NCI-H82 treated with DMSO at 0.1 percent for 48 hours (cell line): ENCODE results near the gene GORASP1.

ENCODE experiments used
- DNase-seq: peaks from one replicate; lab custom pipeline; 2025; ENCODE audit not compliant: unreplicated experiment; lab: John Stamatoyannopoulos, UW

The GORASP1 gene

GRCh38 chr3:39141171-39141995 lies 34.0 kb upstream of the GORASP1 start:
- DNase-seq: no peak

- DNase-seq: no peak
Measured at GRCh38 chr3:39140341-39140971, 33.0 kb upstream of the GORASP1 start.

DNA sequence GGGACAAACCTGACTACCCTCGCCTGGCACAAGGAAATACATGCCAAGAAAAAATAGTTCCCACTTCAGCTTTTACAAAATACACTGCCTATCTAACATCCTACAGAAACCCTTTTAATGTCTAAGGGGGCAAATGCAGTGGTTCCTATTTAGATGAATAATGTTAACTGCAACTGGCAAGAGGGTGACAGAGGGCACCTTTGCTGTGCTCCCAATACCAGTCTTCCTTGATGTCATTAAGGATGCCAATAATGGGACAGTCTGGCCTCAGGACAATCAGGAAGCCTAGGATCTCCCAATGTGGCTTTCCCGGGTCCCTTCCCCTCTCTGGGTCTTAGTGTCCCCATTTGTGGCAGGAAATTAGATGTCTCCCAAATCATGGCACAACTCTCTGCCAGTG lies 32.0 kb upstream of the GORASP1 start:
- DNase-seq: no peak

- no peak for DNase-seq
Measured at GRCh38 chr3:39138804-39139415, 31.5 kb upstream of the GORASP1 start.

DNA sequence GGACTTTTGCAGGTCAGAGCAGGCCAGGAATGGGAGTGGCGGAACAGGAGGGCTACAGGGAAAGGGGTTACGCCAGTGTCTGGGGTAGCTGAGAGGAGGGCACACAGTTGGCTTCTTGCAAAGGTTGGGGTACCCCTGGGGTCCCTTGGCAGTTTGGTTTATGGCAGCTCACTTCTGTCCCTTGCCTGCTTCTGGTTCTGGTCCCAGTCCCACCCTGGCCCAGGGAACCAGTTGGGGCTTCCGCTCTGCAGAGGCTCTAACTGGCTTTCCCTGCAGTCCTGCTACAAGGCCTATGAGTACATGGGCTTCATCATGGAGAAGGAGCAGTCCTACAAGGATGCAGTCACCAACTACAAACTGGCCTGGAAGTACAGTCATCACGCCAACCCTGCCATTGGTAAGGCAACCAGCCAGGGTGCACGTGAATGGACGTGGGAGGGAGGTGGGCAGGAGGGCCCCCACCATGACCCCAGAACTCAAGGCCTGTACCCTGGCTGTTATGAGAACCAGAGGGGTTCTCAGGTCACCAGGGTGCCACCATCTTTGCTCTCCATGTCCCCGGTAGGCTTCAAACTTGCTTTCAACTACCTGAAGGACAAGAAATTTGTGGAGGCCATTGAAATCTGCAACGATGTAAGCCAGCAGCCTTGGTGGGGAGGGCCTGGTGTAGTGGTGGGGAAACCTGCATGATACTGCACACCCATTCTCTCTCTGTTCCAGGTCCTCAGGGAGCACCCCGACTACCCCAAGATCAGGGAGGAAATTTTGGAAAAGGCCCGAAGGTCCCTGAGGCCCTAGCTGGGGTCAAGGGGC lies 30.8 kb upstream of the GORASP1 start:
- DNase-seq: no peak

DNA sequence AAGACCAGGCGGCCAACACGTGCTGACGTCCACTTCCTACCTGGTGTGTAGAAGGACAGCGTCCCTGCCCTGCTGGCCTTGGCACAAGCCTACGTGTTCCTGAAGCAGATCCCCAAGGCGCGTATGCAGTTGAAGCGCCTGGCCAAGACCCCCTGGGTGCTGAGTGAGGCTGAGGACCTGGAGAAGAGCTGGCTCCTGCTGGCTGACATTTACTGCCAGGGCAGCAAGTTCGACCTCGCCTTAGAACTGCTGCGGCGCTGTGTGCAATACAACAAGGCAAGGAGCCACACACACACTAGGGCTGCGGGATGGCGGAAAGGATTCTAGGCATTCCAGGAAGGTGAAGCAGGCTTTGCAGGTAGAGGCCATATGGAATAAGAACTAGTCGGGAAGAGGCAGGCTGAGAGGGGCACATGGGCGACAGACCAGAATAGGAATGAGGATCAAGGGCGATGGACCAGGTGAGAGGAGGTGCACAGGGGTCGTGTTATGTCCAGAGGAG lies 30.1 kb upstream of the GORASP1 start:
- DNase-seq: no peak

DNA sequence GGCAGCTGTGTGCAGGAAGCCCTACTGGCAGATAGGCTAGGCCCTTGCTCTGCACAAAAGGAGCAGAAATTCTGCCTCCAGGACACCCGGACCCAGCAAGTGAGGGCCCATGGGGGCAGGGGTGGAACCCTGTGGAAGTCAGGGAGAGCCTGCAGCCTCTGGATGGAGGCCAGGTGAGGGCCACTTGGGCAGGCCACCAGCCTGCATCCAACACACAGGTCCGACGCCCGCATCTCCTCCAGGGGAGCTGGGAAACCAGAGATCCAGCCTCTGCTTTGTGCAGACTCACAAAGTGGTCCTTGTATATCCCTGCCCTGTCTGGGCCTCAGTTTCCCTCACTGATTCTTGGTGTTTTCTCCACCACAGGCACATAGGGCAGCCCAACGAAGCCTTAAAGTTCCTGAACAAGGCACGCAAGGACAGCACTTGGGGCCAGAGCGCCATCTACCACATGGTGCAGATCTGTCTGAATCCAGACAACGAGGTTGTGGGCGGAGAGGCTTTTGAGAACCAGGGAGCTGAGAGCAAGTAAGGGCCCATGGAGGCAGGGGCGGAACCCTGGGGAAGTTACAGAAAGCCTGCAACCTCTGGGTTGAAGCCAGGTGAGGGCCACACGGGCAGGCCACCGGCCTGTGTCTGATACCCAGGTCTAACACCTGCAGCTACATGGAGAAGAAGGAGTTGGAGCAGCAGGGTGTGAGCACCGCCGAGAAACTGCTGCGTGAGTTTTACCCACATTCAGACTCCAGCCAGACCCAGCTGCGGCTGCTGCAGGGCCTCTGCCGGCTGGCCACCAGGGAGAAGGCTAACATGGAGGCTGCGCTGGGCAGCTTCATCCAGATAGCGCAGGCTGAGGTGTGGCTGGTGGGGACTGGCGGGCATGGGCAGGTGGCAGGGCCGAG lies 29.4 kb upstream of the GORASP1 start:
- no peak for DNase-seq

GRCh38 chr3:39135170-39135805 lies 27.9 kb upstream of the GORASP1 start:
- no peak for DNase-seq

GRCh38 chr3:39134305-39134704 lies 26.9 kb upstream of the GORASP1 start:
- no peak for DNase-seq

DNA sequence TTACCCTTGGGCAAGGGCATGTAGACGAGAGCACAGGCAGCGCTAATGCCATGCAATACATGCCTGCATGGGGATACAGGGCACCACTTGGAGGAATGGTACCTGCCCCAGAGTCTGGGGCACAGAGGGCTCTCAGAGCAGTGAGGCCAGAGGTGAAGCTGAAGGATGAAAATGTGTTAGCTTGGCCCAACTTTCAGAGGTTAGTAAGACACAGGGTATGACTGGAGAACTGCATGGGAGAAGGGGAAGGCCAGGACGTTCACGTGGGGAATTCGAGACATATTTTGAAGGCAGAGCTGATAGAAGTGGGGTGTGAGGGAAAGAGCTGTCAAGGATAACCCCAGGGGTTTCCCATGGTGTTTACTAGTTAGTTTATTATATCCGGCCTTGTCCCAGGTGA lies 26.4 kb upstream of the GORASP1 start:
- DNase-seq: no peak

GRCh38 chr3:39133093-39133490 lies 25.7 kb upstream of the GORASP1 start:
- DNase-seq: no peak

- DNase-seq: no peak
Measured at GRCh38 chr3:39132096-39133092, 25.0 kb upstream of the GORASP1 start.

- DNase-seq: peak; percentile 36
Measured at GRCh38 chr3:39130693-39131265, 23.4 kb upstream of the GORASP1 start.

DNA sequence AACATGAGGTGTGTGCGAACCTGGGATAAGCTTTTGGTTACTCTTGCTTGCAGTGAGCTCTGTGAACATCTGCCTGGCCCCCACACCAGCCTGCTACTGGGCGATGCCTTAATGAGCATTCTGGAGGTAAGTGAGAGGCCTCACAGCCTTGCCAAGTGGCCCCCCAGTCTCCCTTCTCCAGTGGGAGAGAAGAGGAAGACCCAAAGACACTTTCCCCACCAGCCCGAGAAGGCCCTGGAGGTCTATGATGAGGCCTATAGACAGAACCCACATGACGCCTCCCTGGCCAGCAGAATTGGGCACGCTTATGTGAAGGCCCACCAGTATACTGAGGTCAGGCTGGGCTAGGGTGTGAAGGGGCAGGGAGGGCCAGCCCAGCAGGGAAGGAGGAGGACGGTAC lies 22.6 kb upstream of the GORASP1 start:
- DNase-seq: no peak

DNA sequence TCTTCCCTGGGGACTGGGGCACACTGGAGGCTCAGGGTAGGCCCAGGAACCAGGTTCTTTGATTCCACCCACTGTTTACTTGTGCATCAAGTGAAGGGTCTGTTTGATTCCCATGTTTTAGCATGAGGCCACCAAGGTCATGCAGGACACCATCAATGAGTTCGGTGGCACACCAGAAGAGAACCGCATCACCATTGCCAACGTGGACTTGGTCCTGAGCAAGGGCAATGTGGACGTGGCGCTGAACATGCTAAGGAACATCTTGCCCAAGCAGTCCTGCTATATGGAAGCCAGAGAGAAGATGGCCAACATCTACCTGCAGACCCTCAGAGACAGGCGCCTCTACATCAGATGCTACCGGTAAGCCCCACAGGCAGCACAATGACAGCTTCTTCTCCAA lies 21.5 kb upstream of the GORASP1 start:
- DNase-seq: no peak

DNA sequence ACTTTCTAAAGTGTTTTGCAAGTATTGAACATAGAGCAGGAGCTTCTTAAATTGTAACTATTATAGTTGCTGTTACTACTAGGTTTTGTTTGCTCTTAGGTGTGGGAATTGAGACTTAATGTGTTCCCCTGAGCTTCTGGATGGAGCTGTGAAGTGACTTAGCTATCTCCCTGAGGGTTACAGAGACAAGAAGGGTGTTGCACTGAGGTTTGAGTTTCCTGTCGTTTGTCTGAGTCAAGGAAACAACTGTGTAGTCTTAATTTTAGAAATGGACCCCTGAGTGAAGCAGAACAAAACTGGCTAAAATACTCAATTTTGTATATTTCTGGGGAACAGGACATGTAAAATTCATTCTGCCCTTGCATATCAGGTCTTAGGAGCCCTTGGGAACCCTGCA lies 20.5 kb upstream of the GORASP1 start:
- DNase-seq: no peak

GRCh38 chr3:39127269-39127907 lies 20.0 kb upstream of the GORASP1 start:
- no peak for DNase-seq
